ENCODE measurements around the gene HDAC5. TPM values are rescaled to one million over a fixed set of nuclear protein-coding genes. Genes with fewer than 3 reads are reported as not detected.
"Not testable (repeated sequence)": the region's sequence is repeated elsewhere in the genome, so short reads cannot be mapped to it uniquely, and the experiment has no call there.

The HDAC5 gene
- total and polyA plus RNA-seq, 2 donors (not counting 1 experiment from before 2014, with no cell fraction given): 31.3 to 125 TPM

DNA sequence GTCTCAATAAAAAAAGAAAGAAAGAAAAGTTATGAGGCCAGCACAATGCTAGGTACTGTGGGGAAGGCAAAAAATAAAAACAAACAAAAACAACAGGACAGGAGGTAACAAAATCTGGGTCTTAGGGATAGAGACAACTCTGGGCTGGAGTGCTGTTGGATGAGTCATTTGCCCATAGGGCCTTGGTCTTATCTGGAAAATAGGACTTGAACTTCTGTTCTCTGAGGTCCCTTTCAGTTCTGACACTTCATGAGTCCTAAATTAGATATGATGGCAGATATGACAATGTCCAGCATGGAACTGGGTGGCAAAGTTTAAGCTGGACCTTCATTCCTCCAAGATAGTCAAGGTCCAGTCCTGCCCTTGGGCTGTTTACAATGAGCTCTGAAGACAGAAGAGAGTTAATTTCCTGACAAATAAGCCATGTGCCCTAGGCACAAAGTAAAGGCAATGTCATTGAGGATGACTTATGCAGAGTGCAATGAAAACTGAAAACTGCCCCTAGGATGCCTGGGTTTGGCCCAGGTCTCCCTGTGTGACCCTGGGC is 8.9 kb upstream of the HDAC5 start:
- Histone ChIP-seq H3K9me3 (ENCODE audit: control insufficient read depth, insufficient read depth, low read depth, low read length) (no peaks in the 10 kb centered on the region), H3K4me2 (ENCODE audit: extremely low read depth, insufficient read depth, low read length) (no peak overlapping the region), H4K20me1 (ENCODE audit: control insufficient read depth, extremely low read depth, insufficient read depth, low read length) (no peaks in the 10 kb centered on the region), H3K79me2 (ENCODE audit: control insufficient read depth, insufficient read depth, low read length) (no peaks in the 10 kb centered on the region), H3K27me3 (ENCODE audit: control insufficient read depth, insufficient read depth, low read length) (no peaks in the 10 kb centered on the region), H3K27ac (ENCODE audit: insufficient read depth, low read length) (no peak overlapping the region), H3K36me3 (ENCODE audit: control insufficient read depth, insufficient read depth, low read length) (no peaks in the 10 kb centered on the region), H3K9ac (ENCODE audit: insufficient read depth, low read length) (no peak overlapping the region), H3K4me1 (ENCODE audit: control insufficient read depth, extremely low read depth, insufficient read depth, low read length) (peaks cover 1% of the 10 kb centered on the region), H2AFZ (ENCODE audit: low read length) (no peak overlapping the region), H3K4me3 (replicated peaks in 1 of 4; ENCODE audit: control extremely low read depth in 1 of 4, insufficient read depth in 1 of 4, low read depth in 3 of 4, low read length in 4 of 4) (no peak overlapping the region)
- no peak for DNase-seq (ENCODE audit: low read depth in 2 of 2)
- no peak for TF ChIP-seq EZH2 (IDR thresholded peaks at IDR 0.05; ENCODE audit: low read length, missing control alignments)
- TF ChIP-seq, protein P1, sequence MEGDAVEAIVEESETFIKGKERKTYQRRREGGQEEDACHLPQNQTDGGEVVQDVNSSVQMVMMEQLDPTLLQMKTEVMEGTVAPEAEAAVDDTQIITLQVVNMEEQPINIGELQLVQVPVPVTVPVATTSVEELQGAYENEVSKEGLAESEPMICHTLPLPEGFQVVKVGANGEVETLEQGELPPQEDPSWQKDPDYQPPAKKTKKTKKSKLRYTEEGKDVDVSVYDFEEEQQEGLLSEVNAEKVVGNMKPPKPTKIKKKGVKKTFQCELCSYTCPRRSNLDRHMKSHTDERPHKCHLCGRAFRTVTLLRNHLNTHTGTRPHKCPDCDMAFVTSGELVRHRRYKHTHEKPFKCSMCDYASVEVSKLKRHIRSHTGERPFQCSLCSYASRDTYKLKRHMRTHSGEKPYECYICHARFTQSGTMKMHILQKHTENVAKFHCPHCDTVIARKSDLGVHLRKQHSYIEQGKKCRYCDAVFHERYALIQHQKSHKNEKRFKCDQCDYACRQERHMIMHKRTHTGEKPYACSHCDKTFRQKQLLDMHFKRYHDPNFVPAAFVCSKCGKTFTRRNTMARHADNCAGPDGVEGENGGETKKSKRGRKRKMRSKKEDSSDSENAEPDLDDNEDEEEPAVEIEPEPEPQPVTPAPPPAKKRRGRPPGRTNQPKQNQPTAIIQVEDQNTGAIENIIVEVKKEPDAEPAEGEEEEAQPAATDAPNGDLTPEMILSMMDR (conservative IDR thresholded peaks at IDR 0.05 in 1 of 2, IDR thresholded peaks at IDR 0.05 in 1 of 2; ENCODE audit: low read depth in 1 of 2, low read length in 2 of 2): no peak

DNA sequence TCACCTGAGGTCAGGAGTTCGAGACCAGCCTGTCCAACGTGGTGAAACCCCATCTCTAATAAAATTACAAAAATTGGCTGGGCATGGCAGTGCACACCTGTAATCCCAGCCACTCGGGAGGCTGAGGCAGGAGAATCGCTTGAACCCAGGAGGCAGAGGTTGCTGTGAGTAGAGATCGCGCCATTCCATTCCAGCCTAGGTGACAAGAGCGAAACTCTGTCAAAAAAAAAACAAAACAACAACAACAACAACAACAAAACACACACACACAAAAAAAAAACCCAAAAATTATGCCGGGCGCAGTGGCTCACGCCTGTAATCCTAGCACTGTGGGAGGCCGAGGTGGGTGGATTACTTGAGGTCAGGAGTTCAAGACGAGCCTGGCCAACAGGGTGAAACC is 7.9 kb upstream of the HDAC5 start:
- not testable (repeated sequence) for H3K27me3 ChIP-seq (ENCODE audit: control insufficient read depth, insufficient read depth, low read length); H3K4me2 ChIP-seq (ENCODE audit: extremely low read depth, insufficient read depth, low read length); H3K4me1 ChIP-seq (ENCODE audit: control insufficient read depth, extremely low read depth, insufficient read depth, low read length); H3K9me3 ChIP-seq (ENCODE audit: control insufficient read depth, insufficient read depth, low read depth, low read length); H2AFZ ChIP-seq (ENCODE audit: low read length); H3K27ac ChIP-seq (ENCODE audit: insufficient read depth, low read length); DNase-seq (ENCODE audit: low read depth in 2 of 2); H3K4me3 ChIP-seq (replicated peaks in 1 of 4; ENCODE audit: control extremely low read depth in 1 of 4, insufficient read depth in 1 of 4, low read depth in 3 of 4, low read length in 4 of 4); H3K9ac ChIP-seq (ENCODE audit: insufficient read depth, low read length); H3K36me3 ChIP-seq (ENCODE audit: control insufficient read depth, insufficient read depth, low read length); H3K79me2 ChIP-seq (ENCODE audit: control insufficient read depth, insufficient read depth, low read length); H4K20me1 ChIP-seq (ENCODE audit: control insufficient read depth, extremely low read depth, insufficient read depth, low read length)

DNA sequence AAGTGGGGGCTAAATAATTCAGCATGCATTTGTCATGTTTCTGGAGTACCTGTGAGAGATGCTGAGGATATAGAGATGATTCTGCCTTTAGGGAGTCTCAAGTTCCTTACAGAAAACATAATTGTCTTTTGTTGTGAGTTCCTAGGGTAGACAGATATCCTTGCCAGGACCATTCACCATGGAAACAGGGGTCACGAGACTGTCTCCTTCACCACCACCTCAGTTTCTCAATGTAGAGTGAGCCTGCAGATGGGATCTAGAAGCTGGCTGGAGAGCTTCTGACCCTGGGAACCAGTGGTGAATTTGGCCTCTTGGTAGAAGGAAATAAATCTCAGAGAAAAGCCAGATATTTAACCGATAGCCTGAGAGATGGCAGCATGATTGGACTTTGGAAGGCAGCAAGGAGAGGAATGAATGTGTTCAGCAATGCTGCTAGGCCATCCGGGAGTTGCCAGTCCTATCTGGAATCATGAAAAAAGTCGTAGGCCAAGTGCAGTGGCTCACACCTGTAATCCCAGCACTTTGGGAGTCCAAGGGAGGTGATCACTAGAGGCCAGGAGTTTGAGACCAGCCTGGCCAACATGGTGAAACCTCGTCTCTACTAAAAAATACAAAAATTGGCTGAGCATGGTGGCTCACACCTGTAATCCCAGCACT is 7.4 kb upstream of the HDAC5 start:
- Histone ChIP-seq H3K36me3 (ENCODE audit: control insufficient read depth, insufficient read depth, low read length) (no peaks in the 10 kb centered on the region), H3K4me3 (replicated peaks in 1 of 4; ENCODE audit: control extremely low read depth in 1 of 4, insufficient read depth in 1 of 4, low read depth in 3 of 4, low read length in 4 of 4) (no peak overlapping the region), H3K27me3 (ENCODE audit: control insufficient read depth, insufficient read depth, low read length) (no peaks in the 10 kb centered on the region), H3K4me2 (ENCODE audit: extremely low read depth, insufficient read depth, low read length) (no peak overlapping the region), H3K27ac (ENCODE audit: insufficient read depth, low read length) (no peak overlapping the region), H3K4me1 (ENCODE audit: control insufficient read depth, extremely low read depth, insufficient read depth, low read length) (no peaks in the 10 kb centered on the region), H3K9ac (ENCODE audit: insufficient read depth, low read length) (no peak overlapping the region), H3K79me2 (ENCODE audit: control insufficient read depth, insufficient read depth, low read length) (no peaks in the 10 kb centered on the region), H3K9me3 (ENCODE audit: control insufficient read depth, insufficient read depth, low read depth, low read length) (no peaks in the 10 kb centered on the region), H4K20me1 (ENCODE audit: control insufficient read depth, extremely low read depth, insufficient read depth, low read length) (no peaks in the 10 kb centered on the region), H2AFZ (ENCODE audit: low read length) (no peak overlapping the region)
- no peak for DNase-seq (ENCODE audit: low read depth in 2 of 2)
- TF ChIP-seq EZH2 (IDR thresholded peaks at IDR 0.05; ENCODE audit: low read length, missing control alignments): no peak
- TF ChIP-seq, protein P1 (conservative IDR thresholded peaks at IDR 0.05 in 1 of 2, IDR thresholded peaks at IDR 0.05 in 1 of 2; ENCODE audit: low read depth in 1 of 2, low read length in 2 of 2): no peak
